Panc1 (cell line): ENCODE measurements around the gene OPN4. TPM values are rescaled to one million over a fixed set of nuclear protein-coding genes. Genes with fewer than 3 reads are reported as not detected.

Experiments used
- ATAC-seq: fragments of 200-7000 bp; cut with Tn5 transposase; 2 replicates; pipeline ENCODE4 v1.9.1; 2020; ENCODE audit warnings: mild to moderate bottlenecking, moderate library complexity
- BruUV-seq: library from RNA; stranded (reverse); fragments of 400-500 nt; replicated peaks from 2 replicates; lab custom pipeline; 2021; lab: Mats Ljungman, UMichigan
- CTCF ChIA-PET: fragments of 300-600 bp; sonication (Branson Sonifier 250); formaldehyde crosslinking; loops from one replicate; lab custom pipeline; 2022; ENCODE audit warnings: antibody characterized with exemption; lab: Charles Lee
- POLR2A ChIA-PET: fragments of 300-600 bp; sonication (Branson Sonifier 250); formaldehyde crosslinking; loops from one replicate; lab custom pipeline; 2022; ENCODE audit warnings: antibody characterized with exemption; lab: Charles Lee
- DNase-seq: peaks from one replicate; pipeline ENCODE4 v3.0.0-alpha.2; 2010; ENCODE audit warnings: low read depth, low spot score
- H3K27ac ChIP-seq: 2 replicates; pipeline ENCODE4 v1.5.1; 2011; ENCODE audit warnings: mild to moderate bottlenecking, low read length, inconsistent platforms
- H3K27me3 ChIP-seq: fragments of 200-500 bp; sonication (Bioruptor generic); 2 replicates; pipeline ENCODE4 v1.6.0; 2014; ENCODE audit warnings: low read length, inconsistent platforms; ENCODE audit not compliant: control insufficient read depth, insufficient read depth
- H3K36me3 ChIP-seq: fragments of 200-500 bp; sonication (Bioruptor generic); 2 replicates; pipeline ENCODE4 v1.5.1; 2014; ENCODE audit warnings: inconsistent platforms, mild to moderate bottlenecking, low read length, moderate library complexity; ENCODE audit not compliant: control insufficient read depth, insufficient read depth
- H3K4me1 ChIP-seq: 2 replicates; pipeline ENCODE4 v1.5.1; 2011; ENCODE audit warnings: inconsistent platforms, mild to moderate bottlenecking, low read length, moderate library complexity; ENCODE audit not compliant: control insufficient read depth, insufficient read depth
- H3K4me3 ChIP-seq, 2 experiments: 2 replicates each; pipeline ENCODE4 v1.5.1; 2011 to 2012; ENCODE audit warnings: low read depth in 2 of 2, low read length in 2 of 2, mild to moderate bottlenecking in 2 of 2, inconsistent platforms in 1 of 2, moderate library complexity in 1 of 2
- H3K9me3 ChIP-seq: fragments of 200-500 bp; sonication (Bioruptor generic); 2 replicates; pipeline ENCODE4 v1.5.1; 2014; ENCODE audit warnings: low read depth, mild to moderate bottlenecking, inconsistent platforms, low read length, moderate library complexity; ENCODE audit not compliant: control insufficient read depth, insufficient read depth
- POLR2AphosphoS5 ChIP-seq: IDR thresholded peaks from 2 replicates; pipeline ENCODE4 v1.6.1; 2012; ENCODE audit warnings: mild to moderate bottlenecking, low read depth, low read length, moderate library complexity
- REST ChIP-seq, 2 experiments: IDR thresholded peaks; 2 replicates each; pipeline ENCODE4 v1.6.1; 2011 to 2012; ENCODE audit warnings: low read depth in 2 of 2, control low read depth in 1 of 2, low read length in 1 of 2, mild to moderate bottlenecking in 1 of 2, moderate library complexity in 1 of 2; ENCODE audit not compliant: insufficient read depth in 1 of 2
- SIN3A ChIP-seq: IDR thresholded peaks from 2 replicates; pipeline ENCODE4 v1.6.1; 2012; ENCODE audit warnings: low read depth, mild to moderate bottlenecking, low read length, moderate library complexity, borderline replicate concordance; ENCODE audit not compliant: insufficient read depth
- TCF7L2 ChIP-seq: IDR thresholded peaks from 2 replicates; pipeline ENCODE4 v1.6.1; 2011; ENCODE audit warnings: mild to moderate bottlenecking, low read depth, low read length, inconsistent platforms
- in situ Hi-C: cut with HindIII; loops from 2 replicates; pipeline ENCODE4 v1.10.0; 2016; ENCODE audit warnings: low sequenced_read_pairs, low pct_unique_long_range_greater_than_20kb
- intact Hi-C: fragments of 100-400 bp; cut with micrococcal nuclease; formaldehyde crosslinking; loops from one replicate; pipeline ENCODE4 v1.10.0; 2022; ENCODE audit not compliant: unreplicated experiment
- total RNA-seq: library from RNA; stranded (reverse); gene quantifications from one replicate; pipeline ENCODE4 v1.2.1, GENCODE V29; 2021; ENCODE audit not compliant: unreplicated experiment
- TF ChIP-seq, protein P1 (sequence below): fragments of 450-650 bp; IDR thresholded peaks from 2 replicates; pipeline ENCODE4 v1.5.1; 2017; ENCODE audit warnings: mild to moderate bottlenecking

Gene OPN4
- total RNA-seq, 1 experiment from 2014 or later = not detected

- POLR2A ChIA-PET = no interaction called here
- CTCF ChIA-PET = no interaction called here
- no peaks in the 10 kb centered on the region for H3K4me1 ChIP-seq
- BruUV-seq = no TSS peak
- H3K4me3 ChIP-seq = no peak overlapping the region
- H3K27ac ChIP-seq = no peak overlapping the region
- DNase-seq = no peak
- in situ Hi-C loops (no loop called here), intact Hi-C loops (no loop called here)
- TF ChIP-seq POLR2AphosphoS5 = no peak
- TF ChIP-seq TCF7L2 = no peak
- TF ChIP-seq REST (IDR thresholded peaks at IDR 0.05; ENCODE audit: insufficient read depth in 1 of 2, low read depth in 2 of 2, low read length in 1 of 2) = no peak
- no peak for TF ChIP-seq SIN3A
- TF ChIP-seq, protein P1, sequence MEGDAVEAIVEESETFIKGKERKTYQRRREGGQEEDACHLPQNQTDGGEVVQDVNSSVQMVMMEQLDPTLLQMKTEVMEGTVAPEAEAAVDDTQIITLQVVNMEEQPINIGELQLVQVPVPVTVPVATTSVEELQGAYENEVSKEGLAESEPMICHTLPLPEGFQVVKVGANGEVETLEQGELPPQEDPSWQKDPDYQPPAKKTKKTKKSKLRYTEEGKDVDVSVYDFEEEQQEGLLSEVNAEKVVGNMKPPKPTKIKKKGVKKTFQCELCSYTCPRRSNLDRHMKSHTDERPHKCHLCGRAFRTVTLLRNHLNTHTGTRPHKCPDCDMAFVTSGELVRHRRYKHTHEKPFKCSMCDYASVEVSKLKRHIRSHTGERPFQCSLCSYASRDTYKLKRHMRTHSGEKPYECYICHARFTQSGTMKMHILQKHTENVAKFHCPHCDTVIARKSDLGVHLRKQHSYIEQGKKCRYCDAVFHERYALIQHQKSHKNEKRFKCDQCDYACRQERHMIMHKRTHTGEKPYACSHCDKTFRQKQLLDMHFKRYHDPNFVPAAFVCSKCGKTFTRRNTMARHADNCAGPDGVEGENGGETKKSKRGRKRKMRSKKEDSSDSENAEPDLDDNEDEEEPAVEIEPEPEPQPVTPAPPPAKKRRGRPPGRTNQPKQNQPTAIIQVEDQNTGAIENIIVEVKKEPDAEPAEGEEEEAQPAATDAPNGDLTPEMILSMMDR = no peak
- no peaks in the 10 kb centered on the region for H3K27me3 ChIP-seq
- H3K9me3 ChIP-seq = no peaks in the 10 kb centered on the region
- ATAC-seq = no peak
- no peaks in the 10 kb centered on the region for H3K36me3 ChIP-seq
Measured at GRCh38 chr10:86666538-86666937, 12.2 kb downstream of the OPN4 start.

- TF ChIP-seq REST (IDR thresholded peaks at IDR 0.05; ENCODE audit: insufficient read depth in 1 of 2, low read depth in 2 of 2, low read length in 1 of 2) = no peak
- no peak for TF ChIP-seq POLR2AphosphoS5
- Histone ChIP-seq H3K36me3 (no peaks in the 10 kb centered on the region), H3K9me3 (no peaks in the 10 kb centered on the region), H3K27me3 (no peaks in the 10 kb centered on the region), H3K27ac (no peak overlapping the region), H3K4me1 (no peaks in the 10 kb centered on the region), H3K4me3 (no peak overlapping the region)
- POLR2A ChIA-PET = no interaction called here
- intact Hi-C loops (no loop called here), in situ Hi-C loops (no loop called here)
- ATAC-seq = no peak
- no TSS peak for BruUV-seq
- DNase-seq = no peak
- CTCF ChIA-PET = no interaction called here
Measured at GRCh38 chr10:86667421-86668181, 13.3 kb downstream of the OPN4 start.
